Measurements from ENCODE around the gene GRB2.
A peak's percentile ranks its signal among the peaks of the same experiment; 100 is the strongest.

The GRB2 gene

GRCh38 chr17:75271955-75272847 is 133.3 kb downstream of the GRB2 start:
- DNase-seq, result no peak

DNA sequence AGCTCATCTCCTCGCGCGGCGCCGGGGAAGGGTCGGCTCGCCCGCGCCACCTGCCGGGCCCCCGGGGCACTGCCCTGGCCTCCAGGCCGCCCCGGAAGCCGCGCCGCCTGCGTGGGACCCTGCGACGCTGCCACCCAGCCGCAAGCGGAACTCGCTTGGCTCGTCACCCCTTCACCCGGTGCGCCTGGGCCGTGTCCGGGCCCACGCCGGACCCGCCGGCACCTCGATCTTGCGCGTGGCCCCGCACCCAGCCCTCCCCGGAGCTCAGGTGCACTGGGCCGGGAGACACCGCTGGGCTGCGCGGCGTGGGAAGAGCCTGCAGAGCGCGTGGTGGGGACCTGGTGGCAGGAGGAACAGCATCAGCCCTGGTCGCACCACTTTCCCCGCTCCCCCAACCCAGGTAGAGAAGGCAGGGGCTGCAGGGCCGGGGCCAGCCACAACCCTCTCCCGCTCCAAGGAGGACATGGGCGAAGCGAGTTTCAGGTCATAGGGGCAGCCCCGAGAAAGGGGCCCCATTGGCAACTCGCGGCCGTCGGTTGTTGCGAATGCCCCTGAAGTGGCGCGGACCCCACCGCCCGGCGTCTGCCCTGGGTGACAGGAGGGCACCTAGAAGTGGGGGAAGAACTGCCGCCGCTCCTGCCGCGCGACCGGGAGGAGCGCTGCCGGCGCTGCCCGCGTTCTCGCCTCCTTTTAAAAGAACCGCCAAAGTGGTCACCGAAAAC is 134.1 kb downstream of the GRB2 start:
- DNase-seq, result peak; percentile 62

- DNase-seq, result no peak
Measured at GRCh38 chr17:75270966-75271232, 134.6 kb downstream of the GRB2 start, which contains the start of gene MIF4GD. TSS of gene MIF4GD (minus strand) at chr17:75271231. CDS start at chr17:75270195, 1,036 bp downstream.

- peak; percentile 50 for DNase-seq
Measured at GRCh38 chr17:75270218-75270965, 135.1 kb downstream of the GRB2 start.

GRCh38 chr17:75269844-75270217 is 135.6 kb downstream of the GRB2 start:
- no peak for DNase-seq

All from NCI-H1092 treated with DMSO at 0.1 percent for 48 hours (cell line).